ENCODE measurements around the gene ATP8B4.

ATP8B4 gene

DNA sequence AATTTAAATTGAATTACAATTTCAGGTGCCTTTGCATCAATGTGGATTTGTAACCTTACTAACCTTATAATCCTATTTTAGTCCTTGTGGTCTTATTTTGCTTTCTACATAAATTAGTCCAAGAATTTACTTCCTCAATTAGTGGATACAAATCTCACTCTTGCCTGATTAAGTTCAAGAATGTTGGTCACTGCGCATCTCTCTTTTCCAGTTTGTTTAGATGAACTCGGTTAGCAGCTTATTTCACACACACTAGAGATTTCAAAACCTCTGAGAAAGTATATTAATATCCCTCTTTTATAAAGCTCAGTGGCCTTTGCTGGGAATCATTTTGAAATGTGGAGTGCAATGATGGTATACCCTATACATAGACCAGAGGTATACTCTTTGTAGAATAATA is 254.8 kb downstream of the ATP8B4 start:
- DNase-seq (ENCODE audit: low read depth in 2 of 3, low spot score in 1 of 3) = no peak

DNA sequence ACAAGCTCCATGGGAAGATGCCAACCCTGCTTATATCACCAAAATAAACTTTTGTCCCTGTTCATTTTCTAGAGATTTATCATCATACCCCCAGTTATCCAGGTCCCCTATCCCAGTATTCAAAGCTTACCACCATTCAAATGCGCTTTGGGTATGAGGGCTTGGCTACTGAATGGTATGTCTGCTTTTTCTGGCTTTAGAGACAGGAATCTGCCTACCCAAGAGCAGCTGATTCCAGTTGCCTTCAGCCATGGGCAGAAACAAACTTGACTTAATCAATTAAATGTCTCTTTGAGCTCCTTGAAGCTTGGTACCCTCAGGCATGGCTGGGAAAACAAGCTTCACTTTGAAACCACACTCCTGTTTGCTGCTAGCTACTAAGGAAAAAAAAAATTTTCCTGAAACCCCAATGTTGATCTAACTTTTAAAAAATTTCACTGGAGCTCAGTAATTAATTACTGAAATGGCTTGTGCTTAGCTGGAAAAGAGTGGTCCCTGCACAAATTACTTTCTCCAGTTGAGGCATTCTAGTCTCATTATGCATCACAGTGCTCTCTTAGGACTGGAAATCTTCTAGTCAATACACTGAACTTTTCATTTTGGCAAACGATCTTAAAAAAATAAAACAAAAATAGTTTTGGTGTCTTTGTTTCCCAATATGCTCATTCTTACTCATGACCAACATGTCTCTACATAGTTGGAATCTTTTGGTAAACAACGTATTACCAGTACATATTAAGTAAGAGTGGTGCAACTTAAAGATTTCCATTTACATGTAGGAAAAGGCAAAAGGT is 255.4 kb downstream of the ATP8B4 start:
- DNase-seq (ENCODE audit: low read depth in 2 of 3, low spot score in 1 of 3) = no peak

DNA sequence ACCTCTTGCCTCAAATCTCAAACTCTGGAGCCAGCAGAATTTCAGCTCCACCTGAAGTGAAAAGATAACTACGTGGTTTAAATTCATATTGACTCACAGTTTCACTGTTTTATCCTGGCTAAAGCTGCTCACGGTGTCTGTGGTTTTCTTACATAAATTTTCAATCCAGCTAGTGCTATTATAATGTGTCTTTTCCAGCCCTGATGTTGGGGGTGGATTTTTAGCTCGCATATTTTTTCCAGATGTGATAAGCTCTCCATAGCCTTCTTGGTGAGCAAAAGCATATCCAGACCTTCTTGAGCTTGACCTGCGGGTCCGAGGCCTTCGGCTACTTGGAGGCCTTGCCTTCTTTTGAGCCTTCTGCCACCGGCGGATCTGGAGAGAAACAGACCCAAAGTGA is 258.9 kb downstream of the ATP8B4 start:
- no peak for DNase-seq (ENCODE audit: low read depth in 2 of 3, low spot score in 1 of 3)

DNA sequence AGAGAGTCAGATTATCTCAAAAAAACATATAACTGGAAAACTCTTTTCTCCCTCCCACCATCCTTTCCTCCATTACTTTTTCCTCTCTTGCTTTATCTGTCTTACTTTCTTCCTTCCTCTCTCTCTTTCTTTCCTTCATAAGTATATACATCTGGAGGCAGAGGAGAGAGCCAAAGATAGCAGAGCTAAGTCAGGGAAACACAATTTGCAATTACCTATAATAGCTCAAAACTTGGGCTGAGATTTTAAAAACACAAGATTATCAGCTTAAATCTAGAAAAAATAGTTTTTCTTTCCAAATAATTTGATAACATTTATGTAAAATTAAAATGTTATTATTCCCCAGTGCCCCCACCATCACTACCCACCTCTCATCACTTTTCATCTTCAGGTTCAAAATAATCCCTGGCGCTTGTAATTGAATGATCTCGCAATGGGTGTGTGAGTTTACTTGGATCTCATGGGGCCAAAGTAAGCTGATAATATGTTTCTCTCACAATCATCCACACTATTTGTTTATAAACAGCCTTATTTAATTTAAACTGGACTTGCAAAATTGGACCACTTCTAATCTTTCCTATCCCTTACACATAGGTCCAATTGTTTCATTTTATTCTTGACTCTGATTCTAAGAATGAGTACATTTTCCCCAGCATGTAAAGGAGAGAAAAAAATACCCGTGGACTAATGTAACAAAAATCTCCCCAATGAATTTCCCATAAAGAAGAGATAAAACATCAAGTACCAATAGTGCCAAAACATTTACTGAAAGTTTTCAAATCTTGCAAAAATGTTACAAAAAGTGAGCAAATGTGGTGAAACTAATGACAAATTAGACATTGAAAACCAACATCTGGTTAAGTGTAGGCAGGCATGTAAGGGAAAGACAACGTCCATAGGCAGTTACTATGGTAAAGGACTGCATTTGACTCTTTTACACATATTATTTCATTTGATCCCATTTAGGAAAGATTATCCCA is 261.2 kb downstream of the ATP8B4 start:
- DNase-seq (ENCODE audit: low read depth in 2 of 3, low spot score in 1 of 3) = no peak

DNA sequence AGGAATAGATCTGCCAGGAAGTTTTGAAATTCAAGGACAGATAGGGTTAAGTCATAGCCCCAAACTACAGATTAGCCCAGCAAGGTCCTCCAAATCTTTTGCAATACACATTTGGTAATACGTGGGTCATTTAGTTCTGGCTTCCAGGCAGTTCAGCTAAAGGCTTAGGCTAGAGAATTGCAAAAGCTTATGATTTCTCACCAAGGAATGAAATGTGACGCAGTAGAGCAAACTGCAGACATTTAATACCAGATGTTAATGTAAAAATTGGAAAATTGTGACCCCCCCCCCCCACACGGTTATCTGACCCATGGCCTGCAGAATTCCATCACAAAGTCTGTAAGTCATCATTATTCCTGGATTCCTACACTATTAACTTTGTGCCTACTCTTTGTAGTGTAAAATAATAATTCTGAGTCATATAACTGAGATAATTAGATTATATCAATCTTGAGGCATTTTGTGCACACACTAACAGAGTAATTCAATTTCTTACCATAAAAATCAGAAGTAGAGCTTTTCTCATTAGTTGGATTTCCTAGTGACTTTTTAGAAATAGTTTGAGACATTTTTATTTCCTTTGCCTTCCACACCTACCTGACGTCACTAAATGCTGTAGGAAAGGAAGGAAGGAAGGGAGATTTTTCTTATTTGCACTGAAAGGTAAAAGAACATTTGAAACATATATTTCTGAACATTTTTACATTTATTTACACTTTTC is 263.0 kb downstream of the ATP8B4 start:
- DNase-seq (ENCODE audit: low read depth in 2 of 3, low spot score in 1 of 3) = no peak

DNA sequence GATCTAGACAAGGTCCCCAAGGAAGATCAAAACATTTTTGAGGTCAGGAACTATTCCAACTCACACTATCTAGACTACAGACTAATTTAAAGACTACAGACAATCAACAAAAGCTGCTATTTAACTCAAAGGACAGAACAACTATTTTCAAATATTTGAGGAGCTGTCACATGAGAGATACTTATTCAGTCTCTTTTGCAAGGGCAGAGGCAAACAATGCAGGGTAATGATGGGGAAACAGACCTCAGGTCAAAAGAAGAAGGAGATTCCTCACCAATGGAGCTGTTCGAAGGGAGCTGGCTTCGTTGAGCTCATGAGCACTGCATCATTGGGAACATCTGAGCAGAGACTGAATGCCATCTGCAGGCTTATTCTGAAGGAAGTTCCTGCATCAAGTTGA is 266.3 kb downstream of the ATP8B4 start:
- no peak for DNase-seq (ENCODE audit: low read depth in 2 of 3, low spot score in 1 of 3)

DNA sequence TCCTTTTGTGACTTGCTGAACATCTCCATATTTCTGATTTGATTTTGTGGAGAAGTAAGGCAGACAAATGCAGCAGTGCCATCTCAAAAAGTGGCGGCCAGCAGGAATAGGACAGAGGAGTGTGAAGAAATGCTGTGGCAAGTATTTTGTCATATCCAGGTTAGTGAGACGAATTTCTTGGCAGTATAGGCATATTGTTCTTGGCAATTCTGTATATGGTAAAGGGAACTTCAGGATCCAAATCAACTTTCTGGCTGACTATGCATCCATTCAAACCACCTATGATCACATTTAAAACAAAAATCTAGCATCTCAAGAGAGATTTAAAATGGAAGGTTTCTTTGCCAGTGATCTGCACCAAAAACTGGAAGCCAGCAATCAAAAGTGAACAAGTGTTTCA is 270.2 kb downstream of the ATP8B4 start:
- DNase-seq (ENCODE audit: low read depth in 2 of 3, low spot score in 1 of 3) = no peak

DNA sequence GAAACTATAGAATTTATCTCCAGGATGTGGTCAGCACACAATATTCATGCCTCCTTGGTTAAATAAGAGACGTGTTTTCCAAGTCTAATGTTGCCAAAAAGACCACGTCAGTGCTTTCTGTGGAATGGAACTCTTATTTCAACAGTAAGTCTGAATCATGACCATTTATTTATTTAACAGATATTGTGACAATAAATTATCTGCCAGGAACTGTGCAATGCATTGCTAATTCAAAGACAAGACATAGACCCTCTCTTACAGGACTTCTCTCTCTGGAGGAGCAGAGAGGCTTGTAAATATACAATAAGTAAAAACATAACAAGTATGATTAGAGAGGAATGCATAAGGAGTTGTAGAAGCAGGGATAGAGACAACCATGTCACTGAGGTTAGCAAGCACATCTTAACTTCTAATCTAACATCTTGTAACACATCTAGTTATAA is 270.7 kb downstream of the ATP8B4 start:
- DNase-seq (ENCODE audit: low read depth in 2 of 3, low spot score in 1 of 3) = no peak

DNA sequence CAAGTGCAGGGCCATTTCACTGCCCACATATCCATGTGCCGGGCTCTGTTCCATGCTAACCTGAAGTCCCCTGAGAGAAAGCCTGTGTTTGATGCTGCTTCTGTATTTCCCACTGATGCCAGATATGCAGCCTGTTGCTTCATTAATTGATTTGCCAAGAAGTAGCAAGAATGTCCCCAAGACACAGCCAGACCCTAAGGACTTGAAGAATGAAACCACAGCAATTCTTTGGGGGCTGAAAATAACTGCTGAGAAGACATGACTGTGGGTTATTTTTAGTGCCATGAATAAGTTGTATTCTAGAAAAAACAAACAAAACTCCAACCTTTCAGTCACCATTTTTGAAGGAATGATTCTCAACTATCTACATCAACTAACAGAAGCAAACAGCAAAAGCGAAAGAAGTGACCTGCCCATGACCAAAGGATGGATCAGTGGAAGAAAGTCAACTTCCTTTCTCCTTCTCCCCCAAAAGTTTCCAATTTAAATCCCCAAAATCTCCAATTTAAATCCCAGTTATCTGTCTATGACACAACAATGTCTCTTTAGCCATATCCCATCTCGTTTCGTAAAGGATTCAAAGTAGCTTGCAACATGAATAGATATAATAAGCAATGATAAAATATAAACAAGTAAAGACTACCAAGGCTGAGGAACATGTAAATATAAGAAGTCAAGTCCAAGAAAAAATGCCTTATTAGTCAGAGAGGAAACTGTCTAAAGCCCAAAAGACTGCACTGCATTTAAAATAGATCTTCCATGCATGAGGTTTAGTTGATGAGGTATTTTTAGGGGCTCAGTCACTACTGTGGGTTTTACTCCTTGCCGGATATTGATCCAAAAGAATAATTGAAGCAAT is 271.4 kb downstream of the ATP8B4 start:
- no peak for DNase-seq (ENCODE audit: low read depth in 2 of 3, low spot score in 1 of 3)

DNA sequence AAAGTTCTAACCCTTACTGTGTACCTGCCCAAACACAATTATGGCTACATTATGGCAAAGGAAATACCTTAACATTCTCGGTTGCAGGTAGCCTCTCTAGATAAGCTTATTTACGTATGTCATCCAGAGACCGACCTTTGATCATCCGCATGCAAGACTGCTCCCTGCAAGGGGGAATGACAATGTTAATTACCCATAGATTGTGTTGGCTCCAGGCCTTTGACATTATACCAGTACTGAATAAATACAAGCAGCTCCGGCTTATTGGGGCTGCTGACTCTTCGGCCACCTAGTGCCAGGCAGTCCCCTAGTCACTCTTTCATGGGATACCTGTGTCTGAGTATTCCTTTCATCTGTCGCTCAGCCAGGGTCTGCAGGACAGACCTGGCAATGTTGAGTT is 274.6 kb downstream of the ATP8B4 start:
- DNase-seq (ENCODE audit: low read depth in 2 of 3, low spot score in 1 of 3) = no peak

DNA sequence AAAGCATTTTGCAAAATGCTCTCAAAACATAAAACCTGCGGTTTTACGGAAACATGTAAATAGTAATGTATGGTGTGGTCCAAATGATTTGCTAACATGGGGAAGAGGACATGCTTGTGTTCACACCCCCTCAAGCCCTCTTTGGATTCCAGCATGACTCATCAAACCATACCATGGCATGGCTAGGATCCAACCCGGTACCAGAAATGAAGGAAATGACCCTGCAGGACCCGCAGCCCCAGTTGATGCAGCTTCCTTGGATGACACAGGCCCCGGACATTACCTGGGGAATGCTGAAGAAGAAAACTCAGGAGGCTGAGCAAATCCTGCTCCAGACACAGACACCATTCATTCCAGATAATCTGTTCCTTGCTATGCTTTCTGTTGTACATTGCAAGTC is 275.3 kb downstream of the ATP8B4 start:
- DNase-seq (ENCODE audit: low read depth in 2 of 3, low spot score in 1 of 3) = no peak

DNA sequence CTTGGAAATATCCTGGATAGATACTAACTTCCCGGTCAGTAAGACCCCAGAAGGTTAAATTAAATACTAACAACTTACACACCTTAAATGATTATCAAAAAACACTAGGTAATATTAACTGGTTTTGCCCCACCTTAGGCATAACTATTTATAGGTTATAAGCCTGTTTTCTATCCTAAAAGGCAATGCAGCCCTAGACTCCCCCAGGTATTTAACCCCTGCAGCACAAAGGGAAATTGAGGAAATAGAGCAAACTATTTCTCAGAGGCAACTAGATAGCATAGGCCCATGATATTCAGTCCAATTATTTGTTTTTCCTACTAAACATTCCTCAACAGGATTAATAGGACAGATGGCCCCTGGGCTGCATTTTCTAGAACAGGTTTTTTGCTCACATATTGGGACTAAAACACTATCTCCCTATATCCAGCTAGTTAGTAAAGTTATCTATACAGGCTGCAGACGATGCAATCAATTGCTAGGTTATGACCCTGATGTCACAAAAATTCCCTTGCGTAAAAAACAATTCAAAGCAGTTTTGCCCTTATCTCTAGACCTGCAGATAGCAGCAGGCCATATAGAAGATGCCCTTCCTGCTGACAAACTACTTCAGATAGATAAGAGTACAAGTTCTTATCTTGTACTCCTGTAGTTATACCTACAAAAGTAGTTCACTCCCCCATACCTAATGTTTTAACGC is 276.9 kb downstream of the ATP8B4 start:
- DNase-seq (ENCODE audit: low read depth in 2 of 3, low spot score in 1 of 3) = no peak

DNA sequence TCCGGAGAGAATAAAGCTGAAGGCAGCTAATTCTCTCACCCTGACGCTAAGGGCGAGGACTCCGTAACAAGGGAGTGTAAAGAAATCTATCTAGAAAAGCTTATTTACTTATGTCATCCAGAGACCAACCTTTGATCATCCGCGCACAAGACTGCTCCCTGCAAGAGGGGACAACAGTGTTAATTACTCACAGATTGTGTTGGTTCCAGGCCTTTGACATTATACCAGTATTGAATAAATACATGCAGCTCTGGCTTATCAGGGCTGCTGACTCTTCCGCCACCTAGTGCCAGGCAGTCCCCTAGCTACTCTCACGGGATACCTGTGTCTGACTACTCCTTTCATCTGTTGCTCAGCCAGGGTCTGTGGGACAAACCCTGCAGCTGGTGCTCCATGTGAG is 286.5 kb downstream of the ATP8B4 start:
- no peak for DNase-seq (ENCODE audit: low read depth in 2 of 3, low spot score in 1 of 3)

DNA sequence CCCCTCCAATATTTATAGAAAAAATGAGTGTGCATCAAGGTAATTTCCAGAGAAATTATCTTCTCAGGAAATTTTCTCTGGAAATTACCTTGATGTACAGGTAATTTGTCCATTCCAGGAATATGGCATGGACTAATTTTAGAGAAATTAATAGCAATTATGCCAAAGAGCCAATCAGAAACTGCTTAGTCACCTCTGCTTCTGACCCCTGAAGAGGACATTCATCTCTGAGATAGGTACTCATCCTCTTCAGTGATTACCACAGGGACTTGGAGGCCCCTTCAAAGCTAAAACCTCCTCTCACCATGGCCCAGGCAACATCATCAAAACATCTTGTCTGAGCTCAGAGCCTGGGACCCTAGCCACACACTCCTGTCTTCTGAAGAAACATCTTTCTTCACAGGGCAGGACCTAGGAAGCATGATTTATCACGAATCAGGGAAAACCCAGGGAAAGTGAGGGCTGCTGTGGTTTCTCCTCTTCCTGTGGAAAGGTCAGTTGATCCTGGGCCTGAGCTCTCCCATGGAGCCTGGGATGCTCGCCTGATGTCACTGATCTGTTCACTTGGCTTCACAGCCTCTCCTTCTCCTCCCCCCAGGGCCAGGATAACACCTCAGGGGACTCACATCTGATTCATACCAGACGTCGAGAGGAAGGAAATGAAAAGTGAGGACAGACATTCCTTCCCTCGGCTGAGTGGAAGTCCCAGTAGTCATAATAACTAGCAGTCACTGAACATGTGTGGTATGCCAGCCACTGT is 287.6 kb downstream of the ATP8B4 start:
- no peak for DNase-seq (ENCODE audit: low read depth in 2 of 3, low spot score in 1 of 3)

DNA sequence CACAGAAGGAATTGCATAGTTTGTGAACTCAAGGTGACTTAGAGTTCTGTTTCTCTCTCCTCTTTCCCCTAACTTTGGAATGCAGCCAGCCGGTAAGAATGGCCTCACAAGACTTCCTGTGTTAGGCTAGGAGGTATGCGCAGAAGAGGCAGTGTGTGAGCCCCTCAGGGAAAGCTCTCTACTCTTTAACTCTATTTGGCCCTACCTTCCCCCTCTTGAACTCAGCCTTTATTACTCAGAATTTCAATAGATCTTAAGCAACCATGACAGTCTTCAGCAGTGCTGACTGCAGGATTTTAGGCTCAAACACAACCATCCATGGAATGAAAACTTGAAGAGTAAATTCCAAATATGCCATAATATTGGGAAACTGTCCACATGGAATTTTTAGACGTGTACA is 288.6 kb downstream of the ATP8B4 start:
- DNase-seq (ENCODE audit: low read depth in 2 of 3, low spot score in 1 of 3) = no peak

DNA sequence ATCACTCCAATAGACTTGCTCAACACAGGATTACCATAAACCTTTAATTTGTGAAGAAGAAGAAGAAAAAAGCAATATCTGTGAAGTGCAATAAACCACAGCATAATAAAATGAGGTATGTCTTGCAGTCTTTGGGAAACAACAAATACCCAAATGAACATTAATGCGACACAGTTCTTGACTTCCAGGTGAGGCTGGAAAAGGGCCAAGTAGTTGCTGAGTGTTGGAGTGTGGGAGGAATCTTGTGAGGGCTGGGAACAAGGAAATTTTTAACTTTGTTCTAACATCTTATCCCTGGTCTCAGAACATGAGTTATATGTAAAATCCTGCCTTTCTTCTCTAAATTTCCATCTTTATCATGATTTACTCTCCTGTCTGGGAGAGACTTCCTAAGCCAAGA is 291.7 kb downstream of the ATP8B4 start:
- DNase-seq (ENCODE audit: low read depth in 2 of 3, low spot score in 1 of 3) = no peak

DNA sequence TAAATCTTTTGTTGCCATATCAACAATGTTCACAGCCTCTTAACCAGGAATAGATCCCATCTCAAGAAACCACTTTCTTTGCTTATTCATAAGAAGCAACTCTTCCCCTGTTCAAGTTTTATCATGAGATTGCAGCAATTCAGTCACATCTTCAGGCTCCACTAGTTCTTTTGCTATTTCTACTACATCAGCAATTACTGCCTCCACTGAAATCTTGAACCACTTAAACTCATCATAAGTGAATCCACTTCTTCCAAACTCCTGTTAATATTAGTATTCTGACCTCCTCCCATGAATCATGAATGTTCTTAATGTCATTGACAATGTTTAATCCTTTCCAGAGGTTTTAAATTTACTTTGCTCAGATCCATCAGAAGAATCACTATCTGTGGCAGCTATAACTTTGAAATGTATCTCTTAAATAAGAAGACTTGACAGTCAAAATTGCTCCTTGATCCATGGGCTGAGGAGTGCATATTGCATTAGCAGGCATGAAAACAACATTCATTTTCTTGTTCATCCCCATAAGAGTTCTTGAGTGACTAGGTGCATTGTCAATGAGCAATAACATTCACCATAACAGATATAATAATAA is 292.3 kb downstream of the ATP8B4 start:
- no peak for DNase-seq (ENCODE audit: low read depth in 2 of 3, low spot score in 1 of 3)

DNA sequence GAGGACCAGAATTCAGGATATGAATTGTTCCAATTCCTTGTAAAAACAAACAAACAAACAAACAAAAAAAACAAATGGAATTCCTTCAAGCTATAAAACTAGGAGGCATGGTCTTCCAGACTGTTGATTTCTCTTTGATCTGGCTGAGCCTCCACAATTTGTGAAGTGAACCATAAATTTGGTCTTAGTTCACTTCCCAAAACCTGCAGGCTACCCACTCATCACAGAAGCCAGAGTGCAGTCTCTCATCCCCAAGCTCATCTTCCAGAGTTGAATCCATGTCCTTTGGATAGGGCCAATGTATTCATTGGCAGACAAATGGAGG is 294.3 kb downstream of the ATP8B4 start:
- DNase-seq (ENCODE audit: low read depth in 2 of 3, low spot score in 1 of 3) = no peak

Data from stimulated activated CD4-positive, alpha-beta T cell treated with anti-CD3 and anti-CD28 coated beads, Interleukin-12 subunit alpha, Interleukin-12 subunit beta, amount 100 ng/mL, for 48 hours (primary cell).